Transverse colon (tissue), 3 donors: ENCODE data around the gene DACT2.

Source experiments
- POLR2A ChIP-seq: fragments of 450-650 bp; IDR thresholded peaks from one replicate; pipeline ENCODE4 v1.6.1; 2016; ENCODE audit warnings: antibody characterized with exemption, mild to moderate bottlenecking, moderate library complexity
- TF ChIP-seq, protein P1 (sequence below), 5 experiments: fragments of 200-600 bp in 3 of 5; fragments of 450-650 bp in 2 of 5; sonication (generic) in 3 of 5; IDR thresholded peaks; 1 replicate in 2 of 5; 2 replicates in 3 of 5; pipeline ENCODE4 v1.5.1; 2016 to 2017; ENCODE audit warnings: antibody characterized with exemption in 5 of 5, inconsistent platforms in 3 of 5, mild to moderate bottlenecking in 2 of 5, moderate library complexity in 1 of 5

DNA sequence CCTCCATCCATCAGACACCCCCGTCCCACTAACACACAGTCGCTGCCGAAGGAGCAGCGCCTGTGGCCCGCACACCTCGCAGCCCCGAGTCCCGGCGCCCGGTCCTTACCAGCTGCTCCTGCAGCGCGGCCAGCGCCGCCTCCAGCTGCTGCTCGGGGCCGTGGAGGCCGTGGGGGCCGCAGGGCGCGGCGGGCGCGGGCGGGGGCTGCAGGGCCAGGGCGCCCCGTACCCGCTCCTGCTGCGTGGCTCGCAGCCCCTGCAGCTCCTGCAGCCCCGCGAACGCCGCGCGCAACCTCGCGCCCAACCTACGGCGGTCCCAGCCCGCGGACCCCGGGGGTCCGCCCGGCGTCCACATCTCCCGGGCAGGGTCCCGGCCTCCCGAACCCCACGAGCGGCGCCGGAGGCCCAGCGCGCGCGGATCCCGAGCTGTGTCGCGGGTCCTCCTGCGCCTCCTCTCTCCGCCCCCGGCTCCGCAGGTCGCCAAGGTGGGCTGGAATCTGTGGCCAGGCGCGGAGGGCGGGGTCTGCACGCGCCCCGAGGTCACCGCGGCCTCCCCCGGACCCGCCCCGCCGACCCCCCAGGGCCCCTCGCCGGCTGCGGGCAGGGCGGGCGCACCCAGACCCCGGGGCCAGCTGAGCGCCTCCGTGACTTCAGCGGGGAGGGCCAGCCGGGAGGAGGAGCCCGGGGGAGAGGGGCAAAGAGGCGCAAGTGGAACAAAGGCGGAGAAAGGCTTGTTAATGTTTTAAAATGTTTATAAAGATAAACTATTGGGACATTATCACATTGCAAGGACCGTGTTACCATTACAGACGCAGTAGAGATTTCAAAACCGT lies at the start of gene DACT2:
- TF ChIP-seq, protein P1, sequence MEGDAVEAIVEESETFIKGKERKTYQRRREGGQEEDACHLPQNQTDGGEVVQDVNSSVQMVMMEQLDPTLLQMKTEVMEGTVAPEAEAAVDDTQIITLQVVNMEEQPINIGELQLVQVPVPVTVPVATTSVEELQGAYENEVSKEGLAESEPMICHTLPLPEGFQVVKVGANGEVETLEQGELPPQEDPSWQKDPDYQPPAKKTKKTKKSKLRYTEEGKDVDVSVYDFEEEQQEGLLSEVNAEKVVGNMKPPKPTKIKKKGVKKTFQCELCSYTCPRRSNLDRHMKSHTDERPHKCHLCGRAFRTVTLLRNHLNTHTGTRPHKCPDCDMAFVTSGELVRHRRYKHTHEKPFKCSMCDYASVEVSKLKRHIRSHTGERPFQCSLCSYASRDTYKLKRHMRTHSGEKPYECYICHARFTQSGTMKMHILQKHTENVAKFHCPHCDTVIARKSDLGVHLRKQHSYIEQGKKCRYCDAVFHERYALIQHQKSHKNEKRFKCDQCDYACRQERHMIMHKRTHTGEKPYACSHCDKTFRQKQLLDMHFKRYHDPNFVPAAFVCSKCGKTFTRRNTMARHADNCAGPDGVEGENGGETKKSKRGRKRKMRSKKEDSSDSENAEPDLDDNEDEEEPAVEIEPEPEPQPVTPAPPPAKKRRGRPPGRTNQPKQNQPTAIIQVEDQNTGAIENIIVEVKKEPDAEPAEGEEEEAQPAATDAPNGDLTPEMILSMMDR (IDR thresholded peaks at IDR 0.05), result no peak
- TF ChIP-seq POLR2A, result no peak
